ENCODE data around the gene SOX6. TPM values are rescaled to one million over a fixed set of nuclear protein-coding genes. Genes with fewer than 3 reads are reported as not detected.
A peak's percentile ranks its signal among the peaks of the same experiment; 100 is the strongest.

The SOX6 gene
- total and polyA plus RNA-seq, 2 of the 13 experiments (the other 11 are each of a cell fraction or from before 2014, with no cell fraction given) = 2.6 to 11.2 TPM

DNA sequence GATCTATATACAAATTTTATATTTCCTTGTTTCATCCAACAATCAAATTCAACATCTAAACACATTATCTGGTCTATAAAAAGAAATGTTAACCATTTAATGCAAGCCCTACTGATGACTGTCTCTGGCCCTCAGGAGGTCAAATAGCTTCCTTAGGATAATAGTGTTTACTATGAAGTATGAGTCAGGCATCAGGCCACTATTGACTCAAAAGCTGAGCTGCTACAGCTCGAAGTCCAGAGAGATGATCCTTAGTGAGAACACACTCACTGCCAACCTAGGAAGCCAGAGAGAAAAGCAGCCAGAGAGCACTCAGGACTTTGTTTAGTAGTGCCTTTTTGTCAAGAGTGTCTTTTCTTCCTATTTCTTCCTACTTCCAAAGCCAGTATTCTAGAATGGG is 171.8 kb downstream of the SOX6 start (continued):
- TF ChIP-seq MAF1 (CRISPR knock-in tag; IDR thresholded peaks at IDR 0.05; ENCODE audit: borderline replicate concordance) = no peak
- no peak for TF ChIP-seq HHEX (CRISPR knock-in tag; IDR thresholded peaks at IDR 0.05)
- TF ChIP-seq ZNF138 (CRISPR knock-in tag; IDR thresholded peaks at IDR 0.05; ENCODE audit: low read depth) = no peak
- peak; percentile 87 for TF ChIP-seq SOX5 (CRISPR knock-in tag; IDR thresholded peaks at IDR 0.05; ENCODE audit: borderline replicate concordance)
- TF ChIP-seq, protein P1, sequence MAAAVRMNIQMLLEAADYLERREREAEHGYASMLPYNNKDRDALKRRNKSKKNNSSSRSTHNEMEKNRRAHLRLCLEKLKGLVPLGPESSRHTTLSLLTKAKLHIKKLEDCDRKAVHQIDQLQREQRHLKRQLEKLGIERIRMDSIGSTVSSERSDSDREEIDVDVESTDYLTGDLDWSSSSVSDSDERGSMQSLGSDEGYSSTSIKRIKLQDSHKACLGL (CRISPR knock-in tag; IDR thresholded peaks at IDR 0.05) = no peak
- no peak for TF ChIP-seq ZNF430 (CRISPR knock-in tag; IDR thresholded peaks at IDR 0.05)
- TF ChIP-seq, protein P2, sequence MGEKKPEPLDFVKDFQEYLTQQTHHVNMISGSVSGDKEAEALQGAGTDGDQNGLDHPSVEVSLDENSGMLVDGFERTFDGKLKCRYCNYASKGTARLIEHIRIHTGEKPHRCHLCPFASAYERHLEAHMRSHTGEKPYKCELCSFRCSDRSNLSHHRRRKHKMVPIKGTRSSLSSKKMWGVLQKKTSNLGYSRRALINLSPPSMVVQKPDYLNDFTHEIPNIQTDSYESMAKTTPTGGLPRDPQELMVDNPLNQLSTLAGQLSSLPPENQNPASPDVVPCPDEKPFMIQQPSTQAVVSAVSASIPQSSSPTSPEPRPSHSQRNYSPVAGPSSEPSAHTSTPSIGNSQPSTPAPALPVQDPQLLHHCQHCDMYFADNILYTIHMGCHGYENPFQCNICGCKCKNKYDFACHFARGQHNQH (CRISPR knock-in tag; IDR thresholded peaks at IDR 0.05) = 0 out of 2 replicates have a peak, but pooled peaks have one; percentile 35
- peak; percentile 87 for TF ChIP-seq ZMYM4 (CRISPR knock-in tag; IDR thresholded peaks at IDR 0.05)
- TF ChIP-seq KAT8 (CRISPR knock-in tag; IDR thresholded peaks at IDR 0.05) = peak; percentile 58; the same call in 1 of the 2 replicates
- no peak for TF ChIP-seq ZNF17 (CRISPR knock-in tag; IDR thresholded peaks at IDR 0.05)
- TF ChIP-seq SOX6 (IDR thresholded peaks at IDR 0.05) = no peak
- TF ChIP-seq SOX6 (CRISPR knock-in tag; IDR thresholded peaks at IDR 0.05) = peak; percentile 79
- no peak; the same call in 1 of the 2 replicates for TF ChIP-seq NFE2L2 (IDR thresholded peaks at IDR 0.05; ENCODE audit: low read length)
- TF ChIP-seq SOX13 (IDR thresholded peaks at IDR 0.05) = no peak
- peak in 1 of 2 experiments; percentile 82; a peak in 1 of 4 replicates for TF ChIP-seq SOX13 (CRISPR knock-in tag; conservative IDR thresholded peaks at IDR 0.05 in 1 of 2, IDR thresholded peaks at IDR 0.05 in 1 of 2)
- no peak for TF ChIP-seq DR1 (CRISPR knock-in tag; IDR thresholded peaks at IDR 0.05)
- TF ChIP-seq ZNF484 (CRISPR knock-in tag; IDR thresholded peaks at IDR 0.05; ENCODE audit: borderline replicate concordance, low read depth) = no peak
- TF ChIP-seq FOXA1 (IDR thresholded peaks at IDR 0.05) = peak; percentile 81
- peak; percentile 95 for TF ChIP-seq FOXA1 (CRISPR knock-in tag; IDR thresholded peaks at IDR 0.05)
- TF ChIP-seq FOXK1 (CRISPR knock-in tag; IDR thresholded peaks at IDR 0.05; ENCODE audit: borderline replicate concordance, low read depth) = peak; percentile 81; the same call in 1 of the 2 replicates
- TF ChIP-seq, protein P3, sequence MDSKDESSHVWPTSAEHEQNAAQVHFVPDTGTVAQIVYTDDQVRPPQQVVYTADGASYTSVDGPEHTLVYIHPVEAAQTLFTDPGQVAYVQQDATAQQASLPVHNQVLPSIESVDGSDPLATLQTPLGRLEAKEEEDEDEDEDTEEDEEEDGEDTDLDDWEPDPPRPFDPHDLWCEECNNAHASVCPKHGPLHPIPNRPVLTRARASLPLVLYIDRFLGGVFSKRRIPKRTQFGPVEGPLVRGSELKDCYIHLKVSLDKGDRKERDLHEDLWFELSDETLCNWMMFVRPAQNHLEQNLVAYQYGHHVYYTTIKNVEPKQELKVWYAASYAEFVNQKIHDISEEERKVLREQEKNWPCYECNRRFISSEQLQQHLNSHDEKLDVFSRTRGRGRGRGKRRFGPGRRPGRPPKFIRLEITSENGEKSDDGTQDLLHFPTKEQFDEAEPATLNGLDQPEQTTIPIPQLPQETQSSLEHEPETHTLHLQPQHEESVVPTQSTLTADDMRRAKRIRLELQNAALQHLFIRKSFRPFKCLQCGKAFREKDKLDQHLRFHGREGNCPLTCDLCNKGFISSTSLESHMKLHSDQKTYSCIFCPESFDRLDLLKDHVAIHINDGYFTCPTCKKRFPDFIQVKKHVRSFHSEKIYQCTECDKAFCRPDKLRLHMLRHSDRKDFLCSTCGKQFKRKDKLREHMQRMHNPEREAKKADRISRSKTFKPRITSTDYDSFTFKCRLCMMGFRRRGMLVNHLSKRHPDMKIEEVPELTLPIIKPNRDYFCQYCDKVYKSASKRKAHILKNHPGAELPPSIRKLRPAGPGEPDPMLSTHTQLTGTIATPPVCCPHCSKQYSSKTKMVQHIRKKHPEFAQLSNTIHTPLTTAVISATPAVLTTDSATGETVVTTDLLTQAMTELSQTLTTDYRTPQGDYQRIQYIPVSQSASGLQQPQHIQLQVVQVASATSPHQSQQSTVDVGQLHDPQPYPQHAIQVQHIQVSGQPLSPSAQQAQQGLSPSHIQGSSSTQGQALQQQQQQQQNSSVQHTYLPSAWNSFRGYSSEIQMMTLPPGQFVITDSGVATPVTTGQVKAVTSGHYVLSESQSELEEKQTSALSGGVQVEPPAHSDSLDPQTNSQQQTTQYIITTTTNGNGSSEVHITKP (CRISPR knock-in tag; IDR thresholded peaks at IDR 0.05; ENCODE audit: low read depth) = no peak
- TF ChIP-seq ETV6 (CRISPR knock-in tag; conservative IDR thresholded peaks at IDR 0.05) = no peak
- TF ChIP-seq POGZ (CRISPR knock-in tag; IDR thresholded peaks at IDR 0.05) = peak; percentile 80
- no peak for TF ChIP-seq RFX1 (IDR thresholded peaks at IDR 0.05)
- TF ChIP-seq PTBP1 (IDR thresholded peaks at IDR 0.05; ENCODE audit: low read depth, low read length, poor library complexity, severe bottlenecking) = no peak
- no peak for TF ChIP-seq MEIS2 (CRISPR knock-in tag; IDR thresholded peaks at IDR 0.05)
- TF ChIP-seq, protein P4, sequence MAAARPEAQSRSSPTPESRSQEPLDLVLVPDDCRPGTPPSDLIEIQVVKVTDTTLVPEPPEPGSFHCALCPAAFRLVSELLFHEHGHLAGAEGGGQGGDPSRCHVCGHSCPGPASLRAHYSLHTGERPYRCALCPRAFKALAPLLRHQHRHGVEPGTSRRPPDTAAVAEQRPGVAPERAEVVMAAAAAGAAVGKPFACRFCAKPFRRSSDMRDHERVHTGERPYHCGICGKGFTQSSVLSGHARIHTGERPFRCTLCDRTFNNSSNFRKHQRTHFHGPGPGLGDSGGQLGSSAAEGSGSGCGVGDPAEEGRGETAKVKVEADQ (CRISPR knock-in tag; IDR thresholded peaks at IDR 0.05; ENCODE audit: borderline replicate concordance) = no peak
- TF ChIP-seq HMG20B (CRISPR knock-in tag; conservative IDR thresholded peaks at IDR 0.05) = no peak
- TF ChIP-seq CHD2 (IDR thresholded peaks at IDR 0.05; ENCODE audit: low read depth, low read length) = no peak
